ENCODE results near the gene MRPS11. TPM values are rescaled to one million over a fixed set of nuclear protein-coding genes. Genes with fewer than 3 reads are reported as not detected.

MRPS11 gene
- total RNA-seq, 1 donor from 2014 or later: 15.8 TPM

GRCh38 chr15:88477126-88477525, 9.6 kb downstream of the MRPS11 start:
- Mint-ChIP-seq H3K4me1 (peaks cover 5% of the 10 kb centered on the region), H3K9me3 (no peaks in the 10 kb centered on the region), H3K36me3 (peaks cover 16% of the 10 kb centered on the region), H3K4me3 (peak overlapping the region; percentile 38), H3K27ac (no peak overlapping the region), H3K27me3 (ENCODE audit: insufficient read depth, low read depth) (peaks cover 9% of the 10 kb centered on the region)
- Histone ChIP-seq H3K4me2 (no peak overlapping the region), H3K4me1 (no peaks in the 10 kb centered on the region), H3K4me3 (no peak overlapping the region), H3K79me2 (ENCODE audit: low read depth) (no peaks in the 10 kb centered on the region), H3K9me3 (ENCODE audit: low read depth) (no peaks in the 10 kb centered on the region), H3K27ac (no peak overlapping the region), H3K27me3 (no peaks in the 10 kb centered on the region), H3F3A (ENCODE audit: low read depth) (peaks cover 4% of the 10 kb centered on the region), H2AFZ (replicated peaks) (no peak overlapping the region), H4K20me1 (ENCODE audit: low read depth) (no peaks in the 10 kb centered on the region), H3K36me3 (no peaks in the 10 kb centered on the region), H3K9ac (no peak overlapping the region)
- no peak for DNase-seq (ENCODE audit: low spot score)
- TF ChIP-seq EZH2phosphoT487 (IDR thresholded peaks at IDR 0.05): no peak
- no peak for TF ChIP-seq EZH2 (IDR thresholded peaks at IDR 0.05)
- TF ChIP-seq CTCF (IDR thresholded peaks at IDR 0.05): no peak

- TF ChIP-seq EZH2 (IDR thresholded peaks at IDR 0.05): no peak
Measured at GRCh38 chr15:88477904-88478303, 10.4 kb downstream of the MRPS11 start.

GRCh38 chr15:88479169-88479568, 11.7 kb downstream of the MRPS11 start:
- Mint-ChIP-seq H3K4me1 (peaks cover 13% of the 10 kb centered on the region), H3K9me3 (no peaks in the 10 kb centered on the region), H3K36me3 (peaks cover 16% of the 10 kb centered on the region), H3K4me3 (no peak overlapping the region), H3K27ac (no peak overlapping the region), H3K27me3 (ENCODE audit: insufficient read depth, low read depth) (peaks cover 17% of the 10 kb centered on the region)
- Histone ChIP-seq H3K4me2 (no peak overlapping the region), H2AFZ (replicated peaks) (no peak overlapping the region), H4K20me1 (ENCODE audit: low read depth) (no peaks in the 10 kb centered on the region), H3K27me3 (peaks cover 19% of the 10 kb centered on the region), H3K9me3 (ENCODE audit: low read depth) (no peaks in the 10 kb centered on the region), H3K36me3 (no peaks in the 10 kb centered on the region), H3F3A (ENCODE audit: low read depth) (peaks cover 10% of the 10 kb centered on the region), H3K9ac (no peak overlapping the region), H3K4me3 (no peak overlapping the region), H3K27ac (no peak overlapping the region), H3K79me2 (ENCODE audit: low read depth) (no peaks in the 10 kb centered on the region), H3K4me1 (peaks cover 9% of the 10 kb centered on the region)
- no peak for TF ChIP-seq EZH2phosphoT487 (IDR thresholded peaks at IDR 0.05)
- no peak for TF ChIP-seq EZH2 (IDR thresholded peaks at IDR 0.05)
- TF ChIP-seq CTCF (IDR thresholded peaks at IDR 0.05): no peak
- DNase-seq (ENCODE audit: low spot score): no peak

More at GRCh38 chr15:88477904-88478303, 10.4 kb downstream of the MRPS11 start:
- Histone ChIP-seq H2AFZ (replicated peaks) (no peak overlapping the region), H3K4me3 (no peak overlapping the region), H3K9me3 (ENCODE audit: low read depth) (no peaks in the 10 kb centered on the region), H4K20me1 (ENCODE audit: low read depth) (no peaks in the 10 kb centered on the region), H3K9ac (no peak overlapping the region), H3K79me2 (ENCODE audit: low read depth) (no peaks in the 10 kb centered on the region), H3K4me2 (no peak overlapping the region), H3K27ac (no peak overlapping the region), H3K36me3 (no peaks in the 10 kb centered on the region), H3F3A (ENCODE audit: low read depth) (peaks cover 4% of the 10 kb centered on the region), H3K4me1 (no peaks in the 10 kb centered on the region), H3K27me3 (peaks cover 7% of the 10 kb centered on the region)
- Mint-ChIP-seq H3K27ac (no peak overlapping the region), H3K4me1 (peaks cover 10% of the 10 kb centered on the region), H3K9me3 (no peaks in the 10 kb centered on the region), H3K4me3 (no peak overlapping the region), H3K27me3 (ENCODE audit: insufficient read depth, low read depth) (peaks cover 14% of the 10 kb centered on the region), H3K36me3 (peaks cover 16% of the 10 kb centered on the region)
- DNase-seq (ENCODE audit: low spot score): no peak

GRCh38 chr15:88480981-88481380, 13.5 kb downstream of the MRPS11 start:
- H3K36me3 Mint-ChIP-seq: peaks cover 13% of the 10 kb centered on the region
- H3K27me3 Mint-ChIP-seq (ENCODE audit: insufficient read depth, low read depth): peaks cover 20% of the 10 kb centered on the region
- Histone ChIP-seq H3K4me3 (no peak overlapping the region), H3K4me1 (peaks cover 24% of the 10 kb centered on the region), H3K4me2 (no peak overlapping the region), H3F3A (ENCODE audit: low read depth) (peaks cover 27% of the 10 kb centered on the region), H3K27ac (no peak overlapping the region), H3K9me3 (ENCODE audit: low read depth) (no peaks in the 10 kb centered on the region), H3K9ac (no peak overlapping the region), H3K27me3 (peaks cover 23% of the 10 kb centered on the region), H2AFZ (replicated peaks) (no peak overlapping the region), H4K20me1 (ENCODE audit: low read depth) (peaks cover 11% of the 10 kb centered on the region), H3K79me2 (ENCODE audit: low read depth) (no peaks in the 10 kb centered on the region), H3K36me3 (no peaks in the 10 kb centered on the region)
- no peaks in the 10 kb centered on the region for H3K9me3 Mint-ChIP-seq
- H3K27ac Mint-ChIP-seq: no peak overlapping the region
- TF ChIP-seq EZH2phosphoT487 (IDR thresholded peaks at IDR 0.05): no peak
- no peak for TF ChIP-seq CTCF (IDR thresholded peaks at IDR 0.05)
- TF ChIP-seq EZH2 (IDR thresholded peaks at IDR 0.05): no peak
- H3K4me1 Mint-ChIP-seq: peaks cover 29% of the 10 kb centered on the region
- no peak overlapping the region for H3K4me3 Mint-ChIP-seq
- no peak for DNase-seq (ENCODE audit: low spot score)
